SK-N-SH (cell line): ENCODE data around the gene BCL6. TPM values are rescaled to one million over a fixed set of nuclear protein-coding genes. Genes with fewer than 3 reads are reported as not detected.

ENCODE experiments used
- CTCF ChIA-PET: fragments of 300-600, 350-600 bp; formaldehyde crosslinking; extraction: SDS; loops from one replicate; lab custom pipeline; 2021; lab: Yijun Ruan, JAX
- POLR2A ChIA-PET: fragments of 350-600 bp; sonication (Branson Sonifier 250); formaldehyde crosslinking; extraction: SDS; loops from one replicate; lab custom pipeline; 2020; ENCODE audit warnings: antibody characterized with exemption, inconsistent platforms; lab: Yijun Ruan, JAX
- DNase-seq: peaks from one replicate; pipeline ENCODE4 v3.0.0; 2012
- H2AFZ ChIP-seq: fragments of 200-600 bp; sonication (generic); 2 replicates; pipeline ENCODE4 v1.8.1; 2016; ENCODE audit warnings: antibody characterized with exemption, mild to moderate bottlenecking, low read depth
- H3F3A ChIP-seq: fragments of 200-600 bp; sonication (generic); replicated peaks from 2 replicates; pipeline ENCODE3; 2016; ENCODE audit warnings: antibody characterized with exemption, mild to moderate bottlenecking; ENCODE audit not compliant: insufficient read depth
- H3K27ac ChIP-seq, 2 experiments: fragments of 200-500 bp in 1 of 2; fragments of 200-600 bp in 1 of 2; sonication (Bioruptor generic) in 1 of 2; sonication (generic), shearing (Covaris generic) in 1 of 2; 2 replicates each; pipeline versions ENCODE4 v1.5.1 to v1.6.1; 2014 to 2016; ENCODE audit warnings: low read depth in 2 of 2, inconsistent platforms in 1 of 2, low read length in 1 of 2, mild to moderate bottlenecking in 1 of 2, mixed read lengths in 1 of 2
- H3K27me3 ChIP-seq: fragments of 200-600 bp; sonication (generic), shearing (Covaris generic); 2 replicates; pipeline ENCODE4 v1.6.1; 2016; ENCODE audit warnings: mixed run types; ENCODE audit not compliant: insufficient read depth
- H3K36me3 ChIP-seq, 2 experiments: fragments of 200-500 bp in 1 of 2; fragments of 200-600 bp in 1 of 2; sonication (Bioruptor generic) in 1 of 2; sonication (generic) in 1 of 2; replicated peaks in 1 of 2; 2 replicates each; pipeline versions ENCODE3 to v1.5.1; 2014 to 2016; ENCODE audit warnings: low read length in 1 of 2, mild to moderate bottlenecking in 1 of 2; ENCODE audit not compliant: insufficient read depth in 2 of 2, control insufficient read depth in 1 of 2
- H3K4me1 ChIP-seq, 2 experiments: fragments of 200-500 bp in 1 of 2; fragments of 200-600 bp in 1 of 2; sonication (Bioruptor generic) in 1 of 2; sonication (generic), shearing (Covaris generic) in 1 of 2; 2 replicates each; pipeline versions ENCODE4 v1.5.1 to v1.6.1; 2014 to 2016; ENCODE audit warnings: low read depth in 1 of 2, low read length in 1 of 2, mixed run types in 1 of 2; ENCODE audit not compliant: insufficient read depth in 2 of 2, control insufficient read depth in 1 of 2
- H3K4me2 ChIP-seq: fragments of 200-600 bp; sonication (generic), shearing (Covaris generic); 2 replicates; pipeline ENCODE4 v1.6.1; 2017; ENCODE audit warnings: mixed run types
- H3K4me3 ChIP-seq, 2 experiments: fragments of 200-500 bp in 1 of 2; fragments of 200-600 bp in 1 of 2; sonication (Bioruptor generic) in 1 of 2; sonication (generic), shearing (Covaris generic) in 1 of 2; 2 replicates each; pipeline versions ENCODE4 v1.5.1 to v1.8.1; 2014 to 2016; ENCODE audit warnings: low read depth in 2 of 2, inconsistent platforms in 1 of 2, low read length in 1 of 2, mild to moderate bottlenecking in 1 of 2, mixed read lengths in 1 of 2, moderate library complexity in 1 of 2
- H3K79me2 ChIP-seq: fragments of 200-600 bp; sonication (generic); 2 replicates; pipeline ENCODE4 v1.8.1; 2017; ENCODE audit warnings: mild to moderate bottlenecking; ENCODE audit not compliant: insufficient read depth
- H3K9ac ChIP-seq: fragments of 200-600 bp; sonication (generic); 2 replicates; pipeline ENCODE4 v1.6.1; 2017; ENCODE audit warnings: mixed run types
- H3K9me2 ChIP-seq: fragments of 200-600 bp; sonication (generic); 2 replicates; pipeline ENCODE4 v1.6.1; 2017; ENCODE audit warnings: mixed run types
- H3K9me3 ChIP-seq: fragments of 200-600 bp; sonication (generic); 2 replicates; pipeline ENCODE4 v1.6.1; 2017; ENCODE audit warnings: mixed run types, mild to moderate bottlenecking, moderate library complexity
- H4K20me1 ChIP-seq: fragments of 200-600 bp; sonication (generic); 2 replicates; pipeline ENCODE4 v1.6.1; 2017; ENCODE audit warnings: mild to moderate bottlenecking, mixed run types; ENCODE audit not compliant: insufficient read depth
- FOXM1 ChIP-seq: IDR thresholded peaks from 2 replicates; pipeline ENCODE4 v1.4.0; 2012; ENCODE audit warnings: low read depth, mild to moderate bottlenecking
- MEF2A ChIP-seq: IDR thresholded peaks from 2 replicates; pipeline ENCODE4 v1.4.0; 2012; ENCODE audit warnings: low read depth, borderline replicate concordance
- NFIC ChIP-seq: IDR thresholded peaks from 2 replicates; pipeline ENCODE4 v1.4.0; 2012; ENCODE audit warnings: borderline replicate concordance
- NRF1 ChIP-seq: IDR thresholded peaks from 2 replicates; pipeline ENCODE4 v1.6.1; 2012; ENCODE audit warnings: low read depth, mild to moderate bottlenecking, low read length
- POLR2AphosphoS5 ChIP-seq: IDR thresholded peaks from 2 replicates; pipeline ENCODE4 v1.6.1; 2012; ENCODE audit warnings: low read depth, low read length
- RAD21 ChIP-seq: IDR thresholded peaks from 2 replicates; pipeline ENCODE4 v1.6.1; 2012; ENCODE audit warnings: mild to moderate bottlenecking, low read length
- RFX5 ChIP-seq: IDR thresholded peaks from 2 replicates; pipeline ENCODE4 v1.6.1; 2012; ENCODE audit warnings: mild to moderate bottlenecking, improper control_type of control experiment, low read length
- SIN3A ChIP-seq: IDR thresholded peaks from 2 replicates; pipeline ENCODE4 v1.6.1; 2012; ENCODE audit warnings: low read depth, mild to moderate bottlenecking, low read length, moderate library complexity, borderline replicate concordance
- SMC3 ChIP-seq: IDR thresholded peaks from 2 replicates; pipeline ENCODE4 v1.6.1; 2012; ENCODE audit warnings: low read depth, low read length, improper control_type of control experiment
- TAF1 ChIP-seq: IDR thresholded peaks from 2 replicates; pipeline ENCODE4 v1.6.1; 2012; ENCODE audit warnings: low read depth, mild to moderate bottlenecking, low read length, moderate library complexity, borderline replicate concordance
- TCF12 ChIP-seq: IDR thresholded peaks from 2 replicates; pipeline ENCODE4 v1.4.0; 2012
- YY1 ChIP-seq: IDR thresholded peaks from 2 replicates; pipeline ENCODE4 v1.4.0; 2012; ENCODE audit warnings: low read depth, mild to moderate bottlenecking
- WGBS: methylation state at CpG from one replicate; pipeline ENCODE4 v1.1.6; 2017; ENCODE audit warnings: low lambda C conversion rate; 5-methylcytosine and 5-hydroxymethylcytosine counted together
- polyA plus RNA-seq, 3 experiments: library from polyadenylated mRNA; depleted of rRNA; stranded (reverse); fragments of >200 nt; gene quantifications; 2 replicates each; pipeline ENCODE4 v1.2.3, GENCODE V29; 2012
- TF ChIP-seq, protein P1 (sequence below): fragments of 200-600 bp; sonication (generic); IDR thresholded peaks from 2 replicates; pipeline ENCODE4 v1.6.1; 2017; ENCODE audit warnings: antibody characterized with exemption, mild to moderate bottlenecking, moderate library complexity
- TF ChIP-seq, protein P2 (sequence below): fragments of 150-350 bp; IDR thresholded peaks from 2 replicates; pipeline ENCODE4 v1.6.1; 2016; ENCODE audit warnings: mild to moderate bottlenecking, low read depth, low read length
- TF ChIP-seq, protein P3 (sequence below): IDR thresholded peaks from 2 replicates; pipeline ENCODE4 v1.4.0; 2012; ENCODE audit warnings: low read depth, borderline replicate concordance
- TF ChIP-seq, protein P4 (sequence below): IDR thresholded peaks from 2 replicates; pipeline ENCODE4; 2012

BCL6 gene
- polyA plus RNA-seq, 1 of the 3 experiments (the other 2 are of a cell fraction) = 13.8 TPM

DNA sequence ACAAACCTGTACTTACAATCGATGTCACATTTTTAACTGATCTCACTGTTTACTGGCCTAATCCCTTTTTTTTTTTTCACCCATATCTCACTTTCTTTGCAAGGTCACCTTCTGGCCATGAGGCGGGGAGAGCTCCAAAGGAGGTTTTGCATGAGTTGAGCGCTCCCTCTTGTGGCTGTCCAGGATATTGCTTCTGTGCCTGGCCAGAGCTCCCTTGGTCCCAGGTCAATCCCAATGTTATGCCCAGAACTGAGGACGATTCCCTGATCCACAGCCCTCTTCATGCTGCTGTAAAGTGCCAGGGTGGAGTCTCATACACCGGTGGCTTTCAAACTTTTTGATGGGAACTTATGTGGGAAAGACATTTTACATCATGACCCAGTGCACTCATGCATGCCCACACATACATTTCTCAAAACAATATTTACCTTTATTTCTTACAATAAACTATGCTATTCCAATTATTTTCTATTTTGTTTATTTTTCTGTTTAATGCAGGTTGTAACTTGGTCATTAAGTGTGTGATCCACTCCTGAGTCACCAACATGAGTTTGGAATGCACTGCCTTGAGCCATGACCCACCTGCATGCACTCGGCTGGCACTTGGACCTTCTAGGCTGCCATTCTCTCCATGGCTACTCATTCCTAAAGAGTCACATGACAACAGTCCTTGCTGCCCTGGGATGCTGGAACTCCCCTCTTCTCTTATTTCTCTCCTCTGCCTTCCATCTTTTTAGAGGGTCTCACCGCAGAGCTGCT lies 65.5 kb downstream of the BCL6 start (continued):
- TF ChIP-seq SMC3 = peak; percentile 87

DNA sequence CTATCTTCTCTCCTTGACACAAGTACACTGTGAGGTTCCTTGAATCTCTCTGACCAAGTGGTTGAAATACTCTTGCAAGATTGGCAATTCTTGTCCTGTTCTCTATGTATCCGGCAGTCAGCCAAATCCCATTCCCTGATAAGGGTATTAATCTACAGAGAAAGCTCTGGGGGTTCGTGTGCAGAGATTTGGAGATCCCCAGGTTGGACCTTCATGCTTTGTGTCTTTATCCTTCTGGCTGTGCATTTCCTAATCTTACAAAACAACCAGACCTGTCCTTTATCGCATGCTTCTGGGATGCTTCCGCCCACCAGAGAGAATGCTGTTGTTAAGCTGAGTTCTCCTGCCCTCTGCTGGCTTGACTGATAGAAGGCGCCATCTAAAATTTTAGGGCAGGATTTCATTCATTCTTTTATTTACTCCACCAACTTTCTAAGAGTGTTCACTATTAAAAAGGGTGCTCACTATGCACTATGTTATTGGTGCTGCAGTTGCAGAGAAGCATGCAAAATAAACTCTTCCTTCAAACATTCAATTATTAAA lies 66.5 kb downstream of the BCL6 start:
- H3K36me3 ChIP-seq = no peaks in the 10 kb centered on the region
- H3K9me3 ChIP-seq = no peaks in the 10 kb centered on the region
- no peak overlapping the region; a peak in 1 of 4 replicates for H3K4me3 ChIP-seq
- H3K9ac ChIP-seq = no peak overlapping the region
- H2AFZ ChIP-seq = no peak overlapping the region
- H3K9me2 ChIP-seq = no peaks in the 10 kb centered on the region
- H3F3A ChIP-seq = no peaks in the 10 kb centered on the region
- DNase-seq = peak; percentile 34
- TF ChIP-seq SIN3A (no peak), FOXM1 (no peak), RAD21 (peak; percentile 66), SMC3 (peak; percentile 62)
- TF ChIP-seq, protein P1, sequence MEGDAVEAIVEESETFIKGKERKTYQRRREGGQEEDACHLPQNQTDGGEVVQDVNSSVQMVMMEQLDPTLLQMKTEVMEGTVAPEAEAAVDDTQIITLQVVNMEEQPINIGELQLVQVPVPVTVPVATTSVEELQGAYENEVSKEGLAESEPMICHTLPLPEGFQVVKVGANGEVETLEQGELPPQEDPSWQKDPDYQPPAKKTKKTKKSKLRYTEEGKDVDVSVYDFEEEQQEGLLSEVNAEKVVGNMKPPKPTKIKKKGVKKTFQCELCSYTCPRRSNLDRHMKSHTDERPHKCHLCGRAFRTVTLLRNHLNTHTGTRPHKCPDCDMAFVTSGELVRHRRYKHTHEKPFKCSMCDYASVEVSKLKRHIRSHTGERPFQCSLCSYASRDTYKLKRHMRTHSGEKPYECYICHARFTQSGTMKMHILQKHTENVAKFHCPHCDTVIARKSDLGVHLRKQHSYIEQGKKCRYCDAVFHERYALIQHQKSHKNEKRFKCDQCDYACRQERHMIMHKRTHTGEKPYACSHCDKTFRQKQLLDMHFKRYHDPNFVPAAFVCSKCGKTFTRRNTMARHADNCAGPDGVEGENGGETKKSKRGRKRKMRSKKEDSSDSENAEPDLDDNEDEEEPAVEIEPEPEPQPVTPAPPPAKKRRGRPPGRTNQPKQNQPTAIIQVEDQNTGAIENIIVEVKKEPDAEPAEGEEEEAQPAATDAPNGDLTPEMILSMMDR = peak; percentile 70
- ChIA-PET POLR2A (no interaction called here), CTCF (interaction anchor here (0.6 to 5.1 kb wide), 39 partner anchors 7 to 1554 kb away, joined by 3 to 192 read pairs (median 6); partner anchors contain the start of genes RTP2 and SST)
- H3K27ac ChIP-seq = no peak overlapping the region
- H3K27me3 ChIP-seq = peaks cover 34% of the 10 kb centered on the region; the same call in 1 of the 2 replicates
- H3K4me1 ChIP-seq = no peaks in the 10 kb centered on the region
- no peaks in the 10 kb centered on the region for H4K20me1 ChIP-seq
- H3K79me2 ChIP-seq = no peaks in the 10 kb centered on the region
- 3% methylated on average over 5 of the region's 5 CpGs for whole genome bisulfite sequencing
- no peak overlapping the region for H3K4me2 ChIP-seq

DNA sequence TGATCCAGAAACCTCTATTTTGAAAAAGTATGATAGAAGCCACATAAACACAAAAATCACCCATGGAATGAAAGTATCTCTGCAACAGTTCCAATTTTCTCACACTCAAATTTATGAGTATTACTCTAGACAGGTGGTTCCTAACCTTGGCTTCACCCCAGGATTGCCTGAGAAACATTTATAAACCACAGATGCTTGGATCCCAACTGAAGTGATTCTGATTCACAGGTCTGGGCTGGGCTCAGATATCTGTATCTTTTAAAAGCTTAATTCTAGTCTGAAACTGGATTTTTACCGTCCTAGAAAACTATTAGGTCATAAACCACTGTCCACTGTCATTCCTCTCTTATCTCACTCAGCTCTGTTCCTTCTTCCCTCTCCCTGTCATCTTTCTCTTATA lies 67.7 kb downstream of the BCL6 start:
- WGBS = 7% methylated on average over 1 of the region's 1 CpG
- Histone ChIP-seq H3K4me1 (no peaks in the 10 kb centered on the region), H3K27me3 (peaks cover 37% of the 10 kb centered on the region; the same call in 1 of the 2 replicates), H3K4me2 (no peak overlapping the region), H3K4me3 (no peak overlapping the region), H3K9me2 (no peaks in the 10 kb centered on the region), H3F3A (no peaks in the 10 kb centered on the region), H3K27ac (no peak overlapping the region), H3K79me2 (no peaks in the 10 kb centered on the region), H3K36me3 (no peaks in the 10 kb centered on the region), H3K9me3 (no peaks in the 10 kb centered on the region), H3K9ac (no peak overlapping the region), H2AFZ (no peak overlapping the region), H4K20me1 (no peaks in the 10 kb centered on the region)
- no peak for DNase-seq
- POLR2A ChIA-PET = no interaction called here
- no peak for TF ChIP-seq TCF12
- TF ChIP-seq RFX5 = no peak
- TF ChIP-seq, protein P2, sequence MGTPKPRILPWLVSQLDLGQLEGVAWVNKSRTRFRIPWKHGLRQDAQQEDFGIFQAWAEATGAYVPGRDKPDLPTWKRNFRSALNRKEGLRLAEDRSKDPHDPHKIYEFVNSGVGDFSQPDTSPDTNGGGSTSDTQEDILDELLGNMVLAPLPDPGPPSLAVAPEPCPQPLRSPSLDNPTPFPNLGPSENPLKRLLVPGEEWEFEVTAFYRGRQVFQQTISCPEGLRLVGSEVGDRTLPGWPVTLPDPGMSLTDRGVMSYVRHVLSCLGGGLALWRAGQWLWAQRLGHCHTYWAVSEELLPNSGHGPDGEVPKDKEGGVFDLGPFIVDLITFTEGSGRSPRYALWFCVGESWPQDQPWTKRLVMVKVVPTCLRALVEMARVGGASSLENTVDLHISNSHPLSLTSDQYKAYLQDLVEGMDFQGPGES = no peak
- no peak for TF ChIP-seq MEF2A
- TF ChIP-seq POLR2AphosphoS5 = no peak
- TF ChIP-seq NRF1 = no peak
- TF ChIP-seq, protein P3, sequence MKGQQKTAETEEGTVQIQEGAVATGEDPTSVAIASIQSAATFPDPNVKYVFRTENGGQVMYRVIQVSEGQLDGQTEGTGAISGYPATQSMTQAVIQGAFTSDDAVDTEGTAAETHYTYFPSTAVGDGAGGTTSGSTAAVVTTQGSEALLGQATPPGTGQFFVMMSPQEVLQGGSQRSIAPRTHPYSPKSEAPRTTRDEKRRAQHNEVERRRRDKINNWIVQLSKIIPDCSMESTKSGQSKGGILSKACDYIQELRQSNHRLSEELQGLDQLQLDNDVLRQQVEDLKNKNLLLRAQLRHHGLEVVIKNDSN = no peak
- TF ChIP-seq YY1 = no peak
- TF ChIP-seq TAF1 = no peak
- TF ChIP-seq, protein P4, sequence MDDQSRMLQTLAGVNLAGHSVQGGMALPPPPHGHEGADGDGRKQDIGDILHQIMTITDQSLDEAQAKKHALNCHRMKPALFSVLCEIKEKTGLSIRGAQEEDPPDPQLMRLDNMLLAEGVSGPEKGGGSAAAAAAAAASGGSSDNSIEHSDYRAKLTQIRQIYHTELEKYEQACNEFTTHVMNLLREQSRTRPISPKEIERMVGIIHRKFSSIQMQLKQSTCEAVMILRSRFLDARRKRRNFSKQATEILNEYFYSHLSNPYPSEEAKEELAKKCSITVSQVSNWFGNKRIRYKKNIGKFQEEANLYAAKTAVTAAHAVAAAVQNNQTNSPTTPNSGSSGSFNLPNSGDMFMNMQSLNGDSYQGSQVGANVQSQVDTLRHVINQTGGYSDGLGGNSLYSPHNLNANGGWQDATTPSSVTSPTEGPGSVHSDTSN = no peak
- no peak for TF ChIP-seq NFIC
- CTCF ChIA-PET = interaction anchor here (0.6 to 3.1 kb wide), 3 partner anchors 17 to 39 kb away, joined by 4 to 27 read pairs (median 4); no protein-coding TSS in a partner anchor
